HEK293 (cell line): ENCODE results near the gene STXBP5L.
"Not testable (repeated sequence)": the region's sequence is repeated elsewhere in the genome, so short reads cannot be mapped to it uniquely, and the experiment has no call there.

ENCODE experiments used
- CTCF ChIA-PET: fragments of 350-600 bp; formaldehyde crosslinking; extraction: SDS; loops from one replicate; lab custom pipeline; 2021; ENCODE audit warnings: antibody characterized with exemption; lab: Yijun Ruan, JAX
- POLR2A ChIA-PET: fragments of 300-600 bp; formaldehyde crosslinking; extraction: SDS; loops from one replicate; lab custom pipeline; 2020; ENCODE audit warnings: antibody characterized with exemption, inconsistent platforms; lab: Yijun Ruan, JAX
- H3K27ac ChIP-seq: fragments of 200-500 bp; sonication (Bioruptor generic); 2 replicates; pipeline ENCODE4 v1.5.1; 2014; ENCODE audit warnings: low read depth, low read length, control low read depth, inconsistent platforms; ENCODE audit errors: extremely low read depth
- H3K36me3 ChIP-seq, 2 experiments: fragments of 200-500 bp in 1 of 2; sonication (Bioruptor generic) in 1 of 2; 1 replicate in 1 of 2; 2 replicates in 1 of 2; pipeline ENCODE4 v1.5.1; 2014 to 2017; ENCODE audit warnings: inconsistent platforms in 2 of 2, low read length in 2 of 2; ENCODE audit not compliant: control insufficient read depth in 2 of 2, insufficient read depth in 1 of 2
- H3K4me1 ChIP-seq: fragments of 200-500 bp; sonication (Bioruptor generic); 2 replicates; pipeline ENCODE4 v1.5.1; 2014; ENCODE audit warnings: mild to moderate bottlenecking, low read length, inconsistent platforms; ENCODE audit not compliant: control insufficient read depth, insufficient read depth
- H3K4me3 ChIP-seq: 2 replicates; pipeline ENCODE4 v1.5.1; 2011; ENCODE audit warnings: low read depth, mild to moderate bottlenecking, control low read depth, low read length, moderate library complexity
- H3K9me3 ChIP-seq: fragments of 200-500 bp; sonication (Bioruptor generic); 2 replicates; pipeline ENCODE4 v1.5.1; 2014; ENCODE audit warnings: low read depth, low read length, inconsistent platforms; ENCODE audit not compliant: control insufficient read depth, insufficient read depth
- GFI1B ChIP-seq: fragments of 450-650 bp; formaldehyde crosslinking; IDR thresholded peaks from 2 replicates; pipeline ENCODE4 v1.5.1; 2016; ENCODE audit warnings: missing biosample characterization, missing genetic modification characterization
- KLF8 ChIP-seq: fragments of 450-650 bp; formaldehyde crosslinking; IDR thresholded peaks from 2 replicates; pipeline ENCODE4 v1.5.1; 2016; ENCODE audit warnings: missing biosample characterization, missing genetic modification characterization
- PRDM1 ChIP-seq: fragments of 450-650 bp; formaldehyde crosslinking; IDR thresholded peaks from 2 replicates; pipeline ENCODE4; 2016; ENCODE audit warnings: missing biosample characterization, missing genetic modification characterization
- SALL2 ChIP-seq: fragments of 450-650 bp; formaldehyde crosslinking; IDR thresholded peaks from 2 replicates; pipeline ENCODE4 v1.5.0; 2017; ENCODE audit warnings: missing biosample characterization, mild to moderate bottlenecking, missing genetic modification characterization, borderline replicate concordance
- SCRT1 ChIP-seq: fragments of 450-650 bp; formaldehyde crosslinking; IDR thresholded peaks from 2 replicates; pipeline ENCODE4 v1.5.1; 2016; ENCODE audit warnings: missing biosample characterization, missing genetic modification characterization, borderline replicate concordance
- SCRT2 ChIP-seq: fragments of 450-650 bp; formaldehyde crosslinking; IDR thresholded peaks from 2 replicates; pipeline ENCODE4 v1.5.1; 2016; ENCODE audit warnings: missing biosample characterization, missing genetic modification characterization
- SP2 ChIP-seq: fragments of 450-650 bp; formaldehyde crosslinking; IDR thresholded peaks from 2 replicates; pipeline ENCODE4 v1.5.1; 2016; ENCODE audit warnings: missing biosample characterization, missing genetic modification characterization
- SP3 ChIP-seq: fragments of 450-650 bp; formaldehyde crosslinking; IDR thresholded peaks from 2 replicates; pipeline ENCODE4 v1.5.1; 2016; ENCODE audit warnings: missing biosample characterization, missing genetic modification characterization
- SP7 ChIP-seq: fragments of 450-650 bp; formaldehyde crosslinking; IDR thresholded peaks from 2 replicates; pipeline ENCODE4 v1.5.1; 2016; ENCODE audit warnings: missing biosample characterization, missing genetic modification characterization
- ZBTB1 ChIP-seq: fragments of 450-650 bp; formaldehyde crosslinking; IDR thresholded peaks from 2 replicates; pipeline ENCODE4 v1.5.1; 2016; ENCODE audit warnings: missing biosample characterization, missing genetic modification characterization
- ZNF112 ChIP-seq: fragments of 450-650 bp; formaldehyde crosslinking; IDR thresholded peaks from 2 replicates; pipeline ENCODE4 v1.5.0; 2017; ENCODE audit warnings: missing biosample characterization, missing genetic modification characterization
- ZNF114 ChIP-seq: fragments of 450-650 bp; formaldehyde crosslinking; IDR thresholded peaks from 2 replicates; pipeline ENCODE4 v1.5.0; 2017; ENCODE audit warnings: missing biosample characterization, missing genetic modification characterization
- ZNF214 ChIP-seq: fragments of 450-650 bp; formaldehyde crosslinking; IDR thresholded peaks from 2 replicates; pipeline ENCODE4 v1.5.1; 2017; ENCODE audit warnings: missing biosample characterization, mild to moderate bottlenecking, missing genetic modification characterization, borderline replicate concordance
- ZNF416 ChIP-seq: fragments of 450-650 bp; formaldehyde crosslinking; IDR thresholded peaks from 2 replicates; pipeline ENCODE4 v1.5.1; 2016; ENCODE audit warnings: missing biosample characterization, missing genetic modification characterization
- ZNF571 ChIP-seq: fragments of 450-650 bp; formaldehyde crosslinking; IDR thresholded peaks from 2 replicates; pipeline ENCODE4 v1.5.0; 2017; ENCODE audit warnings: missing biosample characterization, missing genetic modification characterization
- ZNF585B ChIP-seq: fragments of 450-650 bp; formaldehyde crosslinking; IDR thresholded peaks from 2 replicates; pipeline ENCODE4 v1.5.1; 2016; ENCODE audit warnings: missing biosample characterization, missing genetic modification characterization
- ZNF621 ChIP-seq: fragments of 450-650 bp; formaldehyde crosslinking; IDR thresholded peaks from 2 replicates; pipeline ENCODE4 v1.5.1; 2017; ENCODE audit warnings: missing biosample characterization, missing genetic modification characterization
- ZNF664 ChIP-seq: fragments of 450-650 bp; formaldehyde crosslinking; IDR thresholded peaks from 2 replicates; pipeline ENCODE4 v1.5.1; 2016; ENCODE audit warnings: missing biosample characterization, missing genetic modification characterization
- ZNF707 ChIP-seq: fragments of 450-650 bp; formaldehyde crosslinking; IDR thresholded peaks from 2 replicates; pipeline ENCODE4 v1.5.1; 2016; ENCODE audit warnings: missing biosample characterization, missing genetic modification characterization
- ZNF791 ChIP-seq: fragments of 450-650 bp; formaldehyde crosslinking; IDR thresholded peaks from 2 replicates; pipeline ENCODE4 v1.5.1; 2016; ENCODE audit warnings: missing biosample characterization, missing genetic modification characterization
- TF ChIP-seq, protein P1 (sequence below): fragments of 450-650 bp; formaldehyde crosslinking; IDR thresholded peaks from 2 replicates; pipeline ENCODE4 v1.5.1; 2016; ENCODE audit warnings: missing biosample characterization, missing genetic modification characterization

The STXBP5L gene

GRCh38 chr3:121430664-121431215 is 522.7 kb downstream of the STXBP5L start (continued):
- TF ChIP-seq, protein P1, sequence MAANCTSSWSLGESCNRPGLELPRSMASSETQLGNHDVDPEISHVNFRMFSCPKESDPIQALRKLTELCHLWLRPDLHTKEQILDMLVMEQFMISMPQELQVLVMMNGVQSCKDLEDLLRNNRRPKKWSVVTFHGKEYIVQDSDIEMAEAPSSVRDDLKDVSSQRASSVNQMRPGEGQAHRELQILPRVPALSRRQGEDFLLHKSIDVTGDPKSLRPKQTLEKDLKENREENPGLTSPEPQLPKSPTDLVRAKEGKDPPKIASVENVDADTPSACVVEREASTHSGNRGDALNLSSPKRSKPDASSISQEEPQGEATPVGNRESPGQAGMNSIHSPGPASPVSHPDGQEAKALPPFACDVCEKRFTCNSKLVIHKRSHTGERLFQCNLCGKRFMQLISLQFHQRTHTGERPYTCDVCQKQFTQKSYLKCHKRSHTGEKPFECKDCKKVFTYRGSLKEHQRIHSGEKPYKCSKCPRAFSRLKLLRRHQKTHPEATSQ (tag by site-specific recombination): no peak
- TF ChIP-seq, all 188 proteins: peak for 0

GRCh38 chr3:121431726-121432517 is 523.9 kb downstream of the STXBP5L start:
- H3K27ac ChIP-seq: no peak overlapping the region
- no peaks in the 10 kb centered on the region for H3K9me3 ChIP-seq
- ChIA-PET POLR2A (no interaction called here), CTCF (interaction anchor here (0.6 kb wide), 1 partner anchor 29 kb away, joined by 3 read pairs; no protein-coding TSS in a partner anchor)
- H3K36me3 ChIP-seq: peaks cover 7 to 85% of the 10 kb centered on the region in 2 experiments
- no peak overlapping the region for H3K4me3 ChIP-seq
- no peak for TF ChIP-seq SP2 (tag by site-specific recombination)
- peak; percentile 85 for TF ChIP-seq PRDM1 (tag by site-specific recombination)
- TF ChIP-seq ZBTB1 (tag by site-specific recombination): no peak
- TF ChIP-seq SP7: no peak
- H3K4me1 ChIP-seq: no peaks in the 10 kb centered on the region

GRCh38 chr3:121436074-121436473 is 528.1 kb downstream of the STXBP5L start:
- TF ChIP-seq SCRT2 (tag by site-specific recombination) (peak; percentile 75), ZNF707 (no peak), SCRT1 (tag by site-specific recombination) (peak; percentile 44; the same call in 1 of the 2 replicates)
- TF ChIP-seq, all 188 proteins: peak for 2
- CTCF ChIA-PET: interaction anchor here (0.6 kb wide), 1 partner anchor 863 kb away, joined by 3 read pairs; no protein-coding TSS in a partner anchor

DNA sequence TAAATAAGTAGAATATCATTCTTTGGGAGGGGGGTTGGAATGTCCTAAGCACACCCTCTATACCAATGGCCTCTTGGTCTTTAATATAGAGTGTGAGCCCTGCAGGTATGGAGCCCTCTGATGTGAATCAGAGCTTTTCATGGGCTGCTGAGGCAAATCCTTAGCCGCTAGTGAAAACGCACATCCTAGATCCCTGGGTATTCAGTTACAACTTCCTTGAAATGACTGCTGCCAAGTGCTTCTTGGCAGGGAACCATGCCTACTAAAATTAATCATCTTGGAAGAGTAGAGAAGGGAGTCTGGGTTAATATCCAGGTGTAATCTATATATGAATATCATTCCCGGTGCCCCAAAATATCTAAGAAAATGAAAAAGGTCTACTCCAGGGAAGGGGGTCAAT is 528.6 kb downstream of the STXBP5L start:
- Histone ChIP-seq H3K27ac (no peak overlapping the region), H3K4me3 (no peak overlapping the region), H3K36me3 (peaks cover 10 to 87% of the 10 kb centered on the region in 2 experiments), H3K4me1 (no peaks in the 10 kb centered on the region), H3K9me3 (no peaks in the 10 kb centered on the region)
- ChIA-PET POLR2A (no interaction called here), CTCF (no interaction called here)
- no peak for TF ChIP-seq ZNF664
- TF ChIP-seq ZNF416 (tag by site-specific recombination): no peak
- no peak for TF ChIP-seq ZNF621
- no peak for TF ChIP-seq GFI1B (tag by site-specific recombination)
- no peak for TF ChIP-seq ZNF112 (tag by site-specific recombination)
- no peak for TF ChIP-seq ZNF571 (tag by site-specific recombination)
- no peak for TF ChIP-seq SP3

More at GRCh38 chr3:121436074-121436473, 528.1 kb downstream of the STXBP5L start:
- Histone ChIP-seq H3K4me1 (no peaks in the 10 kb centered on the region), H3K9me3 (no peaks in the 10 kb centered on the region), H3K36me3 (peaks cover 10 to 90% of the 10 kb centered on the region in 2 experiments), H3K4me3 (no peak overlapping the region), H3K27ac (no peak overlapping the region)
- POLR2A ChIA-PET: no interaction called here

GRCh38 chr3:121443456-121443855 is 535.5 kb downstream of the STXBP5L start:
- TF ChIP-seq ZNF791 (tag by site-specific recombination) (no peak), KLF8 (tag by site-specific recombination) (no peak), SALL2 (tag by site-specific recombination) (no peak), ZNF214 (no peak), ZNF114 (tag by site-specific recombination) (no peak), GFI1B (tag by site-specific recombination) (no peak), ZNF585B (tag by site-specific recombination) (no peak)
- TF ChIP-seq, all 188 proteins: peak for 0
- Histone ChIP-seq H3K36me3 (peaks cover 10 to 36% of the 10 kb centered on the region in 2 experiments; a peak in 2 of 3 replicates), H3K9me3 (no peaks in the 10 kb centered on the region), H3K27ac (no peak overlapping the region), H3K4me3 (no peak overlapping the region), H3K4me1 (no peaks in the 10 kb centered on the region)
- CTCF ChIA-PET: no interaction called here
- POLR2A ChIA-PET: no interaction called here

GRCh38 chr3:121451752-121452151 is 543.7 kb downstream of the STXBP5L start:
- H3K4me3 ChIP-seq, CTCF ChIA-PET, H3K27ac ChIP-seq, H3K4me1 ChIP-seq, H3K9me3 ChIP-seq, POLR2A ChIA-PET: not testable (repeated sequence)
- peaks cover 4 to 29% of the 10 kb centered on the region in 2 experiments; a peak in 2 of 3 replicates for H3K36me3 ChIP-seq
